ENCODE data around the gene TSPAN18. TPM values are rescaled to one million over a fixed set of nuclear protein-coding genes. Genes with fewer than 3 reads are reported as not detected.

Gene TSPAN18
- polyA plus RNA-seq, 4 donors, result 47.8 to 59.6 (median 53.6) TPM

DNA sequence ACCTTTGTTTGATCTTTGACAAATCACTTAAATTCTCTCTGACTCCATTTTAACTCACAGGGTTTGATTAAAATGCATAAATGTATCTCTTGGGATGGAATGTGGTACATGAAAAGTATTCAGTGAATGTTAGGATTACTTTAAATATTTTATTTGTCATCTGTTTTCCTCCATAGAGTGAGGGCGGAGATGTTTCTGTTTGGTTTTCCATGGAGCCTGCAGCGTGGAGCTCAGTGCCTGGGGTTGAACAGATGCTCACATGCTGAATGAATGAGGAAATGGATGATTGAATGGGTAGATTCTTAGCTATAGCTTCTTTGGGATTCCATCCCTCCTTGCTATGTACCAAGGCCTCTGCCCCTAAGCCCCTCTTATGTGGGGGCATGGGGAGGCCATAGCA, 10.0 kb downstream of the TSPAN18 start:
- no peak for DNase-seq (ENCODE audit: low read depth in 4 of 4, low spot score in 3 of 4)

DNA sequence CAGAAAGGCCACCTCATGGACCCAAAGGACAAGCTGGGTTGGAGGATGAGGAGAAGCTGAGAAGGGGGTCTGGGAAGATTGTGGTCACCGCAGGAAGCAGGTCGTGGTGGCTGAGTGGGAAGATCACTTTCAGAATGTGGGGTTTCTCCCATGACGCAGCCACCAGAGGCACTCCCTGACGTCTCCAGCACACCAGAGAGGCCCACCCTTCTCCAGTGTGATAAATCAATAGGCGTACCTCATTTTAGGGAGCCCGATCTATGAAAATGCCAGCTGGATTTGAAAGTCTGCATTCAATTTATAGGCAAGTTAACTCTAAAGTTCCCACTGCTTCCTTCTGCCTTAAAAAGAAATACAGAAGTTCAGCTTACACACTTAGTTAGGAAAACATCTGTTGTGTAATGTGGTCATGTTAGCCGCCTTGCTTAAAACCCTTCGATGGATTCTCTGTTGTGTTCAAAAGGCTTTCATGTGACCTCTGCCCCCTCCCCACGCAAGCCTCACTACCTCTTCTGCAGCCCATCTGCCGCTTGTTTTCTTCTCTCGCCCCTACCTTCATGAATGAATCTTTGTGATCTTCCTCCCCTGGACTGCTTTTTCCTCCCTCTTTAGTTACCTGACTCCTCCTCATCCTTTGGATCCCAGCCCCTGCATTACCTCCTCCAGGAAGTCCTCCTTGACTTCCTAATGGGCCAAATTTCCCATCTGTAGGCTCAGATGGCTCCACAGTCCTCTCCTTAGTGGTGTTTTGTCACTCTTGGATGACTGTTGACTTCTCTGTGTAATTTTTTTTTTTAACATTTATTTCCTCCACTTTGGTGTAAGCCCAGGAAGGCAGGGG, 10.7 kb downstream of the TSPAN18 start:
- DNase-seq (ENCODE audit: low read depth in 4 of 4, low spot score in 3 of 4), result no peak

DNA sequence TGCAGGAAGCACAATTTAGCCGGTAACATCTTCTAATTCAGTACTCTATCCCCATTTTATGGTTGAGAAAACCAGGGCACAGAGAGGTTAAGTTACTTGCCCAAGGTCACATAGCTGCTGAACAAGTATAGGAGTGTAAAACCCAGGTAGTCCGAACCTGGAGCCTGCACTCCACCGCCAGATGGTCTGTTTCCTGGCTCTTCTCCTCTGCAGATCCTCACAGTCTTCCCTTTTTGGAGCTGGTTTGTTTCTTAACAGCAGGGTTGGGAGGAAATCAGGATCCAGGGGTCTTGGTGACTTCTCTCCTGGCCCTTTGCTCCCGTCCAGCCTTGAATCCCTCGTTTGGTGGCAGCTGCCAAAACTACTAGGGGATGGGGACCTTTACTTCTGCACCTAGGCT, 12.0 kb downstream of the TSPAN18 start:
- DNase-seq (ENCODE audit: low read depth in 4 of 4, low spot score in 3 of 4), result no peak

GRCh38 chr11:44740967-44741366, 14.2 kb downstream of the TSPAN18 start:
- DNase-seq (ENCODE audit: low read depth in 4 of 4, low spot score in 3 of 4), result no peak

GRCh38 chr11:44741976-44742375, 15.2 kb downstream of the TSPAN18 start:
- no peak for DNase-seq (ENCODE audit: low read depth in 4 of 4, low spot score in 3 of 4)

GRCh38 chr11:44742508-44743246, 15.9 kb downstream of the TSPAN18 start:
- no peak for DNase-seq (ENCODE audit: low read depth in 4 of 4, low spot score in 3 of 4)

- DNase-seq (ENCODE audit: low read depth in 4 of 4, low spot score in 3 of 4), result no peak
Measured at GRCh38 chr11:44743326-44743725, 16.6 kb downstream of the TSPAN18 start.

DNA sequence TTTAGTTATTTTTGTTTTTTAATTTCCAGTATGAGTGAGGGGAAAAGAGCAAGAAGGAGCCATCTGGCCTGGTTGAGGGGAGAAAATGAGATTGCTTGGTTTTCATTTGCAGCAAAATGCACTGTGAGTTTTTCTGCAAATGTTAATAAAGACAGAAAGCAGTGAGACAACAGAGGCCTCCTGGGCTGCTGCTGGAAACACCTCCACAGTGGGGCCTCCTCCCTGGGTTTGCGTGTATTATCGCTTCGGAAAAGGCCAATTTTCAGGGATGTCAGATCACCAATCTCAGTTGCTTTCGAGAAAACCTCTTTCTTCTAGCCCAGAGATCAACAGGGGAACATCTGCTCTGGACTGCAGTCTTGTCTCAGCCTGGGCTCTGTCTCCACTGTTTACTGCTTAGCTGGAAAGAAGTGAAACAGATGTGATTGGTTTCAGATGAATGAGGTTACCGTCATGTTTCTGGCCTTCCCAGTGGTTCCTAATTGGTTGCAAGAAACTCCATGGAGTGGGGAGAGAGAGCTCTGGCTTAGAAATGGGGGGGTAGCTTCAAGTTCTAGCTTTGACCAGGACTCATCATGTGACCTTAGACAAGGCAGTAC, 17.3 kb downstream of the TSPAN18 start:
- no peak for DNase-seq (ENCODE audit: low read depth in 4 of 4, low spot score in 3 of 4)

GRCh38 chr11:44746894-44747293, 20.1 kb downstream of the TSPAN18 start:
- DNase-seq (ENCODE audit: low read depth in 4 of 4, low spot score in 3 of 4), result no peak

GRCh38 chr11:44747316-44747715, 20.6 kb downstream of the TSPAN18 start:
- no peak for DNase-seq (ENCODE audit: low read depth in 4 of 4, low spot score in 3 of 4)

- DNase-seq (ENCODE audit: low read depth in 4 of 4, low spot score in 3 of 4), result no peak
Measured at GRCh38 chr11:44747836-44748235, 21.1 kb downstream of the TSPAN18 start.

DNA sequence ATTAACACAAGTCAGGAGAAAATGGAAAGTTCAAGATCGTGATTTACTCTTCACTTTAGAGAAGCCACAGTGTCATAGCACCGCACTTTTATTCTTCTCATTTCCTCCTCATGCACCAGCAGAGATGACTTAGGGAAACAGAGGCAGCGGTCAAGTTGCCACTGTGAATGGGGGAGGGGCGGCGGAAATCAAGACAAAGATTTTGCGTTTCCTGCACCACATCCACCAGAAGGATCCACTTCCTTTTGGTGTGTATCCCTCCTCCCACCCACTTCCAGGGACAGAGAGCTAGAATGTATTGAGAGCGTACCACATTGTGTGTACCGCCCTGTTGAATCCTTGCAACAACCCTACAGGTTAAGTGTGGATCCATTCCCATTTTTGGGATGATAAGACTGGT, 21.8 kb downstream of the TSPAN18 start:
- no peak for DNase-seq (ENCODE audit: low read depth in 4 of 4, low spot score in 3 of 4)

- DNase-seq (ENCODE audit: low read depth in 4 of 4, low spot score in 3 of 4), result no peak
Measured at GRCh38 chr11:44749189-44749588, 22.4 kb downstream of the TSPAN18 start.

- DNase-seq (ENCODE audit: low read depth in 4 of 4, low spot score in 3 of 4), result no peak
Measured at GRCh38 chr11:44750551-44751465, 24.0 kb downstream of the TSPAN18 start.

DNA sequence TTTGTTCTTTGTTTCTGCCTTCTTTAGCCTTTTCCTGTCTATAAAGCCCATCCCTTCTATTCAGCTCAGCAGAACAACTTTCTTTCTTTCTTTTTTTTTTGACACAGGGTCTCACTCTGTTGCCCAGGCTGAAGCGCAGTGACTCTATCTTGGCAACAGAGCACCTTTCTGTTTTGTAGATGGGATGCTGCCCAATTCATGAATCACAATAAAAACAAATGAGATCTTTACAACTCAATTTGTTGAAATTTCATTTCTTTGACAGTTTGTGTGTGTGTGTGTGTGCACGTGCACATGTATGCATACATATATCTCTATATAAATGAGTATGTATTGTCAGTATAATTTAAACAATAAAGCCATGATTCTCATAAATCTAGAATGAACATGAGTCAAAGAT, 25.5 kb downstream of the TSPAN18 start:
- no peak for DNase-seq (ENCODE audit: low read depth in 4 of 4, low spot score in 3 of 4)

DNA sequence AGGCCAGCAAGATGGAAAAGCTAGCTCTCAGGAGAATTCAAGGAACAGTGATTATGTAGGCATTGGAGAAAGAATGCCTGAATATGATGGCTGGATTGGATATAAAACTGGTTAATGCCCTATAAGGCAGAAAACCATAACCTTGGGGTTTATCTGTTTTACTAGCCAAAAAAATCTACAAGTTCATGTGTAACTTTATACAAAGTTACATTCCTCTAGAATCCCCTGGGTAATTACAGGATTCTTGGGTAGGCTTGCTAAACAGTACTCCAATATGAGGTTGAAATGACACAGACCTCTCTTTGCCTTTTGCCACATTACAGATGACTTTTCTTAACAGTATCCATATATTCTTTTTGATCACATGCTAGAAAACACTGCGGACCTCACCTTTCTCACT, 26.0 kb downstream of the TSPAN18 start:
- DNase-seq (ENCODE audit: low read depth in 4 of 4, low spot score in 3 of 4), result no peak

DNA sequence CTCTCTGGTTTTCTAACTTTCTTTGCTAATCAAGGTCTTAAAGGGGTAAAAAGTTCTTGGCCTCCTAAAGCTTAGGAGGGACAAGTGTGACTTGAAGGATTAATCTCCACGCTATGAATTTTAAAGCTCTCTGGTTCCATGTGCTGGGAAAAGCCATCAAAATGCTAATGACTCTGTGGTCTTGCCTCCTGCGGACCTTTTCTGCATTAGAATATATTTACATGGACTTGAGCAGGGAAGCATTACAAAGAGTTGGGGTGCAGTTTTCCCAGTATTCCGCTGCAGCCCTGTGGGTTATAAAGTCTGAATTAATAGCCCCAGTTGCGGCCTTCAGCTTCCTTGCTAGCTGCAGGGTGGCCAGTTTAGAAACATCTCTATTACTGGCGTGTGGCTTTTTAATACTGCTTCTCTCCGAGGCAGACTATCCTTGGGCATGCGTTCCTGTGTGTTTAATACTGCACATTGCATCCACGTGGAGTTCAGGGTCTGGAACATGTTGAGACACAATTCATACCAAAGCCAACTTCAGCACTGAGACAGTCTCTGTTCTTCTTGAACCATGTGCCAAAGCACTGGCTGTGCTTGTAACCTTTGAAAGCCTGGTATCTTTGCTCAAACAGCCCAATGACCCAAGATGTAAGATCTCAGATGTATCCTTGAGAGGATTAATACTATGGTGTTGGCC, 27.3 kb downstream of the TSPAN18 start:
- DNase-seq (ENCODE audit: low read depth in 4 of 4, low spot score in 3 of 4), result no peak

DNA sequence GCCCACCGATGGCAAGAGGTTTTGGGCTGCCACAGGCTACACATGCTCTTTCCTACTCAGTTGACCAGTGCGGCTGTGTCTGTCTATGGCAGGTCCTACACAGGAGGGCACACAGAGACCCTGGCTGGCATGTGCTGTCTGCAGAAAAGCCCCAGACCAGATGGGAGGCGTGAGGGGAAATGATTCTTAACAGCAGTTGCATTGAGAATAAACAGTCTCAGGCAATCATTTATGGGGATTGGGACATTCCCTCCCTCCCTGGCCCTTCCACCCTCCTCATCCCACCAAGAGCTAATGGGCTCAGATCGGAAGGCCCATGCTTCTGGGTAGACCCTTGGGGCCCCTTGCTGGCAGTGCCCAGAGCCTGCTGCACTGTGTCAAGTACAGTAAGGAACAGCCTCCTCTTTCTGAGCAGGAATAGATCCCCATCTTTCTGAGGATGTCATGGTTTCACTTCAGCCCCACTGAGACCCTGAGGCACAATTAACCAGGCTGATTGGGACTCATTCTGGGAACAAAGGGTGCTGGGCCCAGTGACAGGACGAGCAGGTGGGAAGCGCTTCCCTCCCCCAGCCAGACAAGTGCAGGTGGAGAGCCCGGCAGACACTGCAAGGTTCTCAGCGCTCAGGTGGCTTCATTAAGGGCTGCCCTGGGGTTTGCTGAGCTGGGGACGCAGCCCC, 28.3 kb downstream of the TSPAN18 start:
- no peak for DNase-seq (ENCODE audit: low read depth in 4 of 4, low spot score in 3 of 4)
